Activated gamma-delta T cell treated with anti-CD3 and anti-CD28 coated beads, Interleukin-2, amount 50 U/mL, for 16 hours (primary cell): ENCODE data around the gene BOD1.
A peak's percentile ranks its signal among the peaks of the same experiment; 100 is the strongest.

Experiments
- DNase-seq: peaks from one replicate; pipeline ENCODE4 v3.0.0-alpha.2; 2020; ENCODE audit warnings: low read depth

Gene BOD1

GRCh38 chr5:173577166-173577565, 39.3 kb downstream of the BOD1 start:
- no peak for DNase-seq

- DNase-seq: no peak
Observed at GRCh38 chr5:173575985-173576384, 40.5 kb downstream of the BOD1 start.

GRCh38 chr5:173574983-173575382, 41.5 kb downstream of the BOD1 start:
- DNase-seq: no peak

- peak; percentile 41 for DNase-seq
Observed at GRCh38 chr5:173573126-173573960, 43.1 kb downstream of the BOD1 start.

GRCh38 chr5:173572431-173573125, 43.9 kb downstream of the BOD1 start:
- DNase-seq: no peak

- no peak for DNase-seq
Observed at GRCh38 chr5:173570321-173571090, 45.9 kb downstream of the BOD1 start.

GRCh38 chr5:173568703-173569102, 47.7 kb downstream of the BOD1 start:
- DNase-seq: no peak

GRCh38 chr5:173568128-173568527, 48.3 kb downstream of the BOD1 start:
- DNase-seq: no peak

GRCh38 chr5:173567548-173567947, 48.9 kb downstream of the BOD1 start:
- DNase-seq: no peak

- no peak for DNase-seq
Observed at GRCh38 chr5:173565491-173566072, 50.9 kb downstream of the BOD1 start.

GRCh38 chr5:173564106-173564505, 52.3 kb downstream of the BOD1 start:
- no peak for DNase-seq

- DNase-seq: no peak
Observed at GRCh38 chr5:173563246-173563645, 53.2 kb downstream of the BOD1 start.

GRCh38 chr5:173562451-173562850, 54.0 kb downstream of the BOD1 start:
- no peak for DNase-seq
